Measurements from ENCODE around the gene ELOVL5.

DNA sequence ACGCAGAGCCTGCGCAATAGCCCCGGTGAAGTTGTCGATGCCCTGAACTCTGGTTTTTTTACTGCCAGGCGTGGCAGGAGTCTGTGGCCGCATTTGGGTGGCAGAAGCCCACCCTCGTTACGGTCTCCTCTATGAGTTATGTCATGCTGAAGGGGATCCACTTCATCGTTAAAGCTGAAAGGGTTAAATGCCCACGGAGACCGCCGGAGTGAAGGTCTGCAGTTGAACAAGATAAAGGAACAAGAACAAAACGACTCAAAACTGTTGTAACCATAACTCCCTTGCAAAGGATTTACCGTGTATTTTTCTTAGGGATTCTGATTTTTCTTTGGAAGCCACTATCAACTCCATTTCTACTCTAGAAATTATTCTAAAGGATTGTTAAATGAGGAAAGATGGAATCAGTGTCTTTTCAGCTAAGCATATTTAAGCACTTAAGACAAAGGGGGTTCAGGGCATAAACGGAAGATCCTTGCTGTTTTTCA, 501 bp upstream of the ELOVL5 start:
- TF ChIP-seq POLR2A (IDR thresholded peaks at IDR 0.05; ENCODE audit: extremely low read depth, insufficient read length) (no peak), MYC (IDR thresholded peaks at IDR 0.05; ENCODE audit: low read depth, low read length) (no peak; the same call in 1 of the 2 replicates)
- TF ChIP-seq, protein P1, sequence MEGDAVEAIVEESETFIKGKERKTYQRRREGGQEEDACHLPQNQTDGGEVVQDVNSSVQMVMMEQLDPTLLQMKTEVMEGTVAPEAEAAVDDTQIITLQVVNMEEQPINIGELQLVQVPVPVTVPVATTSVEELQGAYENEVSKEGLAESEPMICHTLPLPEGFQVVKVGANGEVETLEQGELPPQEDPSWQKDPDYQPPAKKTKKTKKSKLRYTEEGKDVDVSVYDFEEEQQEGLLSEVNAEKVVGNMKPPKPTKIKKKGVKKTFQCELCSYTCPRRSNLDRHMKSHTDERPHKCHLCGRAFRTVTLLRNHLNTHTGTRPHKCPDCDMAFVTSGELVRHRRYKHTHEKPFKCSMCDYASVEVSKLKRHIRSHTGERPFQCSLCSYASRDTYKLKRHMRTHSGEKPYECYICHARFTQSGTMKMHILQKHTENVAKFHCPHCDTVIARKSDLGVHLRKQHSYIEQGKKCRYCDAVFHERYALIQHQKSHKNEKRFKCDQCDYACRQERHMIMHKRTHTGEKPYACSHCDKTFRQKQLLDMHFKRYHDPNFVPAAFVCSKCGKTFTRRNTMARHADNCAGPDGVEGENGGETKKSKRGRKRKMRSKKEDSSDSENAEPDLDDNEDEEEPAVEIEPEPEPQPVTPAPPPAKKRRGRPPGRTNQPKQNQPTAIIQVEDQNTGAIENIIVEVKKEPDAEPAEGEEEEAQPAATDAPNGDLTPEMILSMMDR (IDR thresholded peaks at IDR 0.05; ENCODE audit: low read depth, low read length) = no peak
- TF ChIP-seq, protein P2, sequence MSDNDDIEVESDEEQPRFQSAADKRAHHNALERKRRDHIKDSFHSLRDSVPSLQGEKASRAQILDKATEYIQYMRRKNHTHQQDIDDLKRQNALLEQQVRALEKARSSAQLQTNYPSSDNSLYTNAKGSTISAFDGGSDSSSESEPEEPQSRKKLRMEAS (IDR thresholded peaks at IDR 0.05; ENCODE audit: low read depth, low read length) = no peak

Data from NB4 (cell line).